Gastroesophageal sphincter (tissue), 4 donors: ENCODE data around the gene SNX32. TPM values are rescaled to one million over a fixed set of nuclear protein-coding genes. Genes with fewer than 3 reads are reported as not detected.

ENCODE experiments used
- ATAC-seq: fragments of 150-250 bp; one replicate; pipeline ENCODE4 v1.9.1; 2016; ENCODE audit warnings: mild to moderate bottlenecking, moderate library complexity
- H3K27ac ChIP-seq, 4 donors: fragments of 200-600 bp; sonication (generic) in 3 of 4; 1 replicate in 3 of 4; 2 replicates in 1 of 4; pipeline ENCODE4 v1.5.1; 2016 to 2019
- H3K27me3 ChIP-seq: fragments of 200-600 bp; sonication (generic); one replicate; pipeline ENCODE4 v1.5.1; 2019
- H3K36me3 ChIP-seq, 2 donors: fragments of 200-600 bp; sonication (generic); one replicate each; pipeline ENCODE4 v1.5.1; 2019; ENCODE audit warnings: control low read depth in 1 of 2
- H3K4me1 ChIP-seq, 3 donors: fragments of 200-600 bp; sonication (generic); 1 replicate in 2 of 3; 2 replicates in 1 of 3; pipeline ENCODE4 v1.5.1; 2016 to 2019; ENCODE audit warnings: control low read depth in 2 of 3
- H3K4me3 ChIP-seq, 2 donors: fragments of 200-600 bp; sonication (generic); one replicate each; pipeline ENCODE4 v1.5.1; 2019; ENCODE audit warnings: mild to moderate bottlenecking in 1 of 2, moderate library complexity in 1 of 2
- H3K9me3 ChIP-seq, 3 donors: fragments of 200-600 bp; sonication (generic); one replicate each; pipeline ENCODE4 v1.5.1; 2017 to 2019; ENCODE audit warnings: control low read depth in 2 of 3
- CTCF ChIP-seq, 4 experiments: fragments of 200-600 bp in 2 of 4; fragments of 450-650 bp in 2 of 4; sonication (generic) in 1 of 4; IDR thresholded peaks; one replicate each; pipeline ENCODE4 v1.5.1; 2017 to 2019; ENCODE audit warnings: antibody characterized with exemption in 4 of 4, mild to moderate bottlenecking in 2 of 4, moderate library complexity in 2 of 4
- EP300 ChIP-seq: sonication (generic); formaldehyde crosslinking; IDR thresholded peaks from one replicate; pipeline ENCODE4 v1.6.1; 2017; ENCODE audit warnings: antibody characterized with exemption, mild to moderate bottlenecking
- POLR2A ChIP-seq, 2 donors: fragments of 450-650 bp; IDR thresholded peaks; one replicate each; pipeline ENCODE4 v1.6.1; 2017; ENCODE audit warnings: antibody characterized with exemption in 2 of 2, mild to moderate bottlenecking in 2 of 2, moderate library complexity in 1 of 2
- POLR2AphosphoS5 ChIP-seq: sonication (generic); formaldehyde crosslinking; IDR thresholded peaks from one replicate; pipeline ENCODE4 v1.6.1; 2017; ENCODE audit warnings: antibody characterized with exemption
- WGBS, 2 donors: methylation state at CpG; one replicate each; pipeline ENCODE4 v1.1.5; 2018; ENCODE audit warnings: low coverage in 1 of 2; 5-methylcytosine and 5-hydroxymethylcytosine counted together
- total RNA-seq, 4 donors: library from RNA; depleted of rRNA; stranded (reverse); fragments of >200 nt; gene quantifications; one replicate each; pipeline ENCODE4 v1.1.0, GENCODE V29; 2016

The SNX32 gene
- total RNA-seq, 4 donors from 2014 or later: 0.13 TPM; not detected in 3

DNA sequence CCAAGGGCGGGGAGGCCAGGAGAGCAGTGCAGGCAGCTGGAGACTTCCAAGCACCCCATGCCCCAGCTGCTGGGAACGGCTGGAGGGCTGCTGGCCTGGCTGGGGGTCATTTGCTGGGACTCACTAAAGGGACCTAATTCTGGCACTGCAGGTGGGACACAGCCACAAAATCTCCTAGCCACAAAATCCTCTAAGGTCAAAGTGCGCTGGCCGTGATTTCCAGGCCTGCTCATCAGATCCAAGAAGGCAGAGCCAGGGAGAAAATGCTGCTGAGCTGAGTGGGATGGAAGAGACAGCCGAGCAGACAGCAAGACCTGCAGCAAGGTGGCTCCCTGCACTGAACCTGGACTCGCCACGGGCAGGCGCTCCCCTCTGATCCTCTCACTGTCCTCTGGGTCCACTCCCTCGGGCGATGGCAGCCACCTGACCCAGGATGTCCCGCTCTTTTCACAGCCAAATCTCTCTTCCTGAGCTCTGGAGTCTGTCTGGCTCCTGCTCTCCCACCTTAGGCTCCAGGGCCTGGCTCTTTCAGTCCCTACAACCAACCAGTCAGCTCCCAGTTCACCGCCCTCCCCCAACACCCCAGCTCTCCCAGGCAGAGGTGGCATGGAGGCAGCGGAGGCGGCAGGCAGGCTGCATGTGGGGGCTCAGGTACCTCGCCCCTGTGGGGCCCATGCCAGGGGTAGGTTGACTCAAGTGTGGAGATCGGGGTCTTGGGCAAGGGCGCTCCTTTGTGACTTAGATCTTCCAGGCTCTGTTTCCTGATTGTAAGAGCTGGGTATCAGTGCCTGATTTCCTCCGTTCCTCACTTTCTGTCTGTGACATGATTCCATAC, 32.4 kb upstream of the SNX32 start:
- Histone ChIP-seq H3K4me3 (no peak overlapping the region), H3K27ac (no peak overlapping the region), H3K36me3 (no peaks in the 10 kb centered on the region), H3K9me3 (no peaks in the 10 kb centered on the region), H3K4me1 (no peaks in the 10 kb centered on the region), H3K27me3 (peaks cover 93% of the 10 kb centered on the region)
- 53 to 83% methylated on average over 4 of the region's 18 CpGs for WGBS, 2 donors
- no peak for ATAC-seq
- TF ChIP-seq POLR2A (IDR thresholded peaks at IDR 0.05): no peak

DNA sequence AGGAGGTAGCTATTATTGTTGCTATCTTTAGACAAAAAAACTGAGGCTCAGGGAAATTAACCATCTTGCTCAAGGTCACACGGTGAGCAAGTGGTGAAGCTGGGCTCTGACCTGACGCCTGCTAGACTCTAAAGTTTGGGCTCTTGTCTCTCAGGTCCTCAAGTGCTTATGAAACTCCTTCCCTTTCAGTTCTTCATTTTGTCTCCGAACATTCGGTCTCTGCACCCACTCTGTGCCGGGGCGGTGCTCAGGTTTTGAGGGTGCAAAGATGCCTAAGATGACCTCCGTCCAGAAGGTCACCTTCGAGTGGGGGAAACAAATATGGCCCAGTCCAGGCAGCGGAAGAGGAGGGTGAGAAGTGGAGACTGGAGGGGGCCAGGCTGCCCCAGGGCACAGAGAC, 30.9 kb upstream of the SNX32 start:
- Histone ChIP-seq H3K9me3 (no peaks in the 10 kb centered on the region), H3K36me3 (no peaks in the 10 kb centered on the region), H3K27me3 (peaks cover 87% of the 10 kb centered on the region), H3K4me3 (no peak overlapping the region), H3K4me1 (no peaks in the 10 kb centered on the region), H3K27ac (no peak overlapping the region)
- TF ChIP-seq POLR2A (IDR thresholded peaks at IDR 0.05): no peak
- no peak for TF ChIP-seq CTCF (IDR thresholded peaks at IDR 0.05)
- no peak for TF ChIP-seq EP300
- no peak for TF ChIP-seq POLR2AphosphoS5
- WGBS, 2 donors: 100% methylated on average over 3 of the region's 9 CpGs; no CpG with 5 or more reads in 1 of the 2 donors
- ATAC-seq: no peak

GRCh38 chr11:65803797-65804492, 29.8 kb upstream of the SNX32 start:
- ATAC-seq: no peak
- 44 to 48% methylated on average over 3 to 7 of the region's 21 CpGs for WGBS, 2 donors
- no peaks in the 10 kb centered on the region for H3K4me1 ChIP-seq
- TF ChIP-seq POLR2A (IDR thresholded peaks at IDR 0.05) (no peak), POLR2AphosphoS5 (no peak), CTCF (IDR thresholded peaks at IDR 0.05) (no peak), EP300 (no peak)
- no peak overlapping the region for H3K27ac ChIP-seq
- H3K9me3 ChIP-seq: no peaks in the 10 kb centered on the region
- no peaks in the 10 kb centered on the region for H3K36me3 ChIP-seq
- peaks cover 76% of the 10 kb centered on the region for H3K27me3 ChIP-seq
- no peak overlapping the region for H3K4me3 ChIP-seq

GRCh38 chr11:65806979-65807378, 26.8 kb upstream of the SNX32 start:
- no peak overlapping the region for H3K27ac ChIP-seq
- peaks cover 45% of the 10 kb centered on the region for H3K27me3 ChIP-seq
- no peak overlapping the region for H3K4me3 ChIP-seq
- WGBS, 2 donors: 20 to 66% methylated on average over 1 to 6 of the region's 6 CpGs
- no peaks in the 10 kb centered on the region for H3K9me3 ChIP-seq
- ATAC-seq: no peak
- TF ChIP-seq CTCF (IDR thresholded peaks at IDR 0.05) (no peak), POLR2AphosphoS5 (no peak), POLR2A (IDR thresholded peaks at IDR 0.05) (no peak), EP300 (no peak)
- H3K4me1 ChIP-seq: no peaks in the 10 kb centered on the region
- H3K36me3 ChIP-seq: no peaks in the 10 kb centered on the region

DNA sequence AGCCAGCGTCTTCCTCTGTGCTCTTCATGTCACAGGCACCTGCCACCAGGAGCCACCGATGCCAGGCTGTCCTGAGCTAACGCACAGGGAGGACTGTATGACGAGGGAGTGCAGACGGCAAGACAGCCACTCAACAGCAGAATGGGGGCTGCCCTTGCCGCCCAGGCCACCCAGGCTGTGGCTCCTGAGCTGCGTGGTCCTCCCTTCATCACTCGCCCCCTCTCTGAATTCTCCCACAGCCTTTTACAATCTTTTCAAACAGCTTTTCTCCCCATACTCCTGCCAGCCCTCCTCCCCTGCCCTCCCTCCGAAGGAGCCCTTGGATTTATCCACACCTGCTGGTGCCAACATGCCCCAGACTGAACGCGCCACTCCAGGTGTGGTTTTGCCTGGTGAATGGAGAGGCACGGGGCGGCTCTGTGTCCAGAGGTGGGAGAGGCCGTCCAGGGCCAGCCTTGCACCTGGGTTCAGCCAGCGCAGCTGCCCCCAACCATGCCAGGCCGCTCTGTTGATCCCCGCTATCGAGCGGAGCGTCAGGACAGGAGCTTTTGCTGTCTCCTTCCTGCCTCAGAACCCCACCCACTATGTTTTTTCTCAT, 24.9 kb upstream of the SNX32 start:
- 63% methylated on average over 6 of the region's 20 CpGs; no CpG with 5 or more reads in 1 of the 2 donors for WGBS, 2 donors
- no peak for ATAC-seq
- TF ChIP-seq POLR2AphosphoS5: no peak
- no peak for TF ChIP-seq EP300
- TF ChIP-seq POLR2A (IDR thresholded peaks at IDR 0.05): no peak
- no peak for TF ChIP-seq CTCF (IDR thresholded peaks at IDR 0.05)
- Histone ChIP-seq H3K27me3 (peaks cover 27% of the 10 kb centered on the region), H3K36me3 (no peaks in the 10 kb centered on the region), H3K4me1 (no peaks in the 10 kb centered on the region), H3K27ac (no peak overlapping the region), H3K4me3 (no peak overlapping the region), H3K9me3 (no peaks in the 10 kb centered on the region)
